Duodenal mucosa (tissue), 2 donors: ENCODE measurements around the gene SMOC2.

ENCODE experiments used
- H3K27ac ChIP-seq: one replicate; pipeline ENCODE4 v1.7.0; 2013; ENCODE audit warnings: low read depth, low read length
- H3K27me3 ChIP-seq, 2 donors: one replicate each; pipeline ENCODE4 v1.7.0; 2013; ENCODE audit warnings: low read length in 2 of 2, control low read depth in 1 of 2; ENCODE audit not compliant: insufficient read depth in 2 of 2, control insufficient read depth in 1 of 2
- H3K36me3 ChIP-seq, 2 donors: one replicate each; pipeline ENCODE4 v1.7.0; 2013; ENCODE audit warnings: low read length in 2 of 2, control low read depth in 1 of 2; ENCODE audit not compliant: insufficient read depth in 2 of 2, control insufficient read depth in 1 of 2
- H3K4me1 ChIP-seq, 2 donors: one replicate each; pipeline ENCODE4 v1.7.0; 2013; ENCODE audit warnings: low read length in 2 of 2, control low read depth in 1 of 2; ENCODE audit not compliant: insufficient read depth in 2 of 2, control insufficient read depth in 1 of 2
- H3K4me3 ChIP-seq, 2 donors: one replicate each; pipeline ENCODE4 v1.7.0; 2013; ENCODE audit warnings: low read length in 2 of 2, low read depth in 1 of 2
- H3K9ac ChIP-seq, 2 donors: one replicate each; pipeline ENCODE4 v1.7.0; 2013; ENCODE audit warnings: low read length in 2 of 2, low read depth in 1 of 2
- H3K9me3 ChIP-seq, 2 donors: one replicate each; pipeline ENCODE4 v1.7.0; 2013; ENCODE audit warnings: low read length in 2 of 2, control low read depth in 1 of 2; ENCODE audit not compliant: control insufficient read depth in 1 of 2

SMOC2 gene

GRCh38 chr6:168666170-168666569, 225.2 kb downstream of the SMOC2 start:
- Histone ChIP-seq H3K9me3 (no peaks in the 10 kb centered on the region), H3K4me3 (no peak overlapping the region), H3K27me3 (no peaks in the 10 kb centered on the region), H3K36me3 (no peaks in the 10 kb centered on the region), H3K9ac (no peak overlapping the region), H3K4me1 (peaks cover 0 to 5% of the 10 kb centered on the region in 2 donors), H3K27ac (no peak overlapping the region)

GRCh38 chr6:168666699-168667427, 225.9 kb downstream of the SMOC2 start:
- Histone ChIP-seq H3K4me1 (peaks cover 4 to 5% of the 10 kb centered on the region in 2 donors), H3K9me3 (no peaks in the 10 kb centered on the region), H3K27me3 (no peaks in the 10 kb centered on the region), H3K4me3 (no peak overlapping the region), H3K9ac (no peak overlapping the region), H3K27ac (no peak overlapping the region), H3K36me3 (no peaks in the 10 kb centered on the region)

GRCh38 chr6:168667428-168667805, 226.4 kb downstream of the SMOC2 start:
- Histone ChIP-seq H3K9ac (no peak overlapping the region), H3K27me3 (no peaks in the 10 kb centered on the region)

GRCh38 chr6:168670401-168670985, 229.5 kb downstream of the SMOC2 start:
- Histone ChIP-seq H3K9ac (no peak overlapping the region), H3K36me3 (no peaks in the 10 kb centered on the region), H3K27ac (no peak overlapping the region), H3K4me1 (peaks cover 4 to 5% of the 10 kb centered on the region in 2 donors), H3K27me3 (no peaks in the 10 kb centered on the region), H3K9me3 (no peaks in the 10 kb centered on the region), H3K4me3 (no peak overlapping the region)

More at GRCh38 chr6:168667428-168667805, 226.4 kb downstream of the SMOC2 start:
- Histone ChIP-seq H3K4me3 (no peak overlapping the region), H3K9me3 (no peaks in the 10 kb centered on the region), H3K27ac (no peak overlapping the region), H3K36me3 (no peaks in the 10 kb centered on the region), H3K4me1 (peaks cover 4 to 5% of the 10 kb centered on the region in 2 donors)

GRCh38 chr6:168671028-168671862, 230.3 kb downstream of the SMOC2 start:
- Histone ChIP-seq H3K4me3 (no peak overlapping the region), H3K4me1 (peaks cover 4% of the 10 kb centered on the region in 2 donors), H3K9me3 (no peaks in the 10 kb centered on the region), H3K36me3 (no peaks in the 10 kb centered on the region), H3K9ac (no peak overlapping the region), H3K27me3 (no peaks in the 10 kb centered on the region), H3K27ac (no peak overlapping the region)

GRCh38 chr6:168671863-168672546, 231.0 kb downstream of the SMOC2 start:
- H3K27ac ChIP-seq: no peak overlapping the region
- H3K27me3 ChIP-seq: no peaks in the 10 kb centered on the region
- H3K9ac ChIP-seq: no peak overlapping the region
- peaks cover 0 to 4% of the 10 kb centered on the region in 2 donors for H3K4me1 ChIP-seq
- H3K36me3 ChIP-seq: no peaks in the 10 kb centered on the region
- no peak overlapping the region for H3K4me3 ChIP-seq
- H3K9me3 ChIP-seq: no peaks in the 10 kb centered on the region

- no peaks in the 10 kb centered on the region for H3K36me3 ChIP-seq
- no peaks in the 10 kb centered on the region for H3K9me3 ChIP-seq
- H3K27me3 ChIP-seq: no peaks in the 10 kb centered on the region
- H3K4me1 ChIP-seq: peaks cover 0 to 4% of the 10 kb centered on the region in 2 donors
- no peak overlapping the region for H3K9ac ChIP-seq
- H3K4me3 ChIP-seq: no peak overlapping the region
- no peak overlapping the region for H3K27ac ChIP-seq
Observed at GRCh38 chr6:168674595-168674994, 233.6 kb downstream of the SMOC2 start.

GRCh38 chr6:168675375-168675774, 234.4 kb downstream of the SMOC2 start:
- peaks cover 0 to 4% of the 10 kb centered on the region in 2 donors for H3K4me1 ChIP-seq
- no peak overlapping the region for H3K4me3 ChIP-seq
- no peaks in the 10 kb centered on the region for H3K36me3 ChIP-seq
- no peak overlapping the region for H3K9ac ChIP-seq
- no peaks in the 10 kb centered on the region for H3K9me3 ChIP-seq
- H3K27me3 ChIP-seq: no peaks in the 10 kb centered on the region
- no peak overlapping the region for H3K27ac ChIP-seq

GRCh38 chr6:168675933-168676551, 235.1 kb downstream of the SMOC2 start:
- Histone ChIP-seq H3K4me3 (no peak overlapping the region), H3K9me3 (no peaks in the 10 kb centered on the region), H3K27ac (no peak overlapping the region), H3K36me3 (no peaks in the 10 kb centered on the region), H3K9ac (no peak overlapping the region), H3K4me1 (peaks cover 0 to 4% of the 10 kb centered on the region in 2 donors), H3K27me3 (no peaks in the 10 kb centered on the region)
